GM12878 (cell line): ENCODE data around the gene CCP110. TPM values are rescaled to one million over a fixed set of nuclear protein-coding genes. Genes with fewer than 3 reads are reported as not detected.

ENCODE experiments used
- ATAC-seq: fragments of 200-7000 bp; cut with Tn5 transposase; 3 replicates; pipeline ENCODE4 v1.9.1; 2020; ENCODE audit warnings: mild to moderate bottlenecking, moderate library complexity
- BruUV-seq: library from RNA; stranded (reverse); fragments of 400-500 nt; replicated peaks from 2 replicates; lab custom pipeline; 2021; lab: Mats Ljungman, UMichigan
- CTCF ChIA-PET: fragments of 300-600 bp; sonication (Branson Sonifier 250); formaldehyde crosslinking; extraction: SDS; loops from one replicate; lab custom pipeline; 2021; ENCODE audit warnings: inconsistent platforms; lab: Yijun Ruan, JAX
- POLR2A ChIA-PET: fragments of 350-600 bp; formaldehyde crosslinking; extraction: SDS; loops from one replicate; lab custom pipeline; 2021; ENCODE audit warnings: inconsistent platforms; lab: Charles Lee
- RAD21 ChIA-PET: fragments of 300-600 bp; sonication (Branson Sonifier 250); formaldehyde crosslinking; loops from one replicate; lab custom pipeline; 2023; ENCODE audit warnings: antibody characterized with exemption; ENCODE audit not compliant: unreplicated experiment; lab: Charles Lee
- SMC1A ChIA-PET: fragments of 300-600 bp; sonication (Branson Sonifier 250); formaldehyde crosslinking; loops from one replicate; lab custom pipeline; 2023; ENCODE audit not compliant: unreplicated experiment, uncharacterized antibody; lab: Charles Lee
- DNase-seq: peaks from one replicate; pipeline ENCODE4 v3.0.0-alpha.2; 2011; ENCODE audit warnings: low read depth, low spot score
- FAIRE-seq: peaks from 3 replicates; lab custom pipeline; 2011; peaks lifted over from hg19 to GRCh38; lab: Jason Lieb, UNC
- H2AFZ ChIP-seq: 2 replicates; pipeline ENCODE4 v1.6.0; 2011; ENCODE audit warnings: low read depth, low read length, control low read depth; ENCODE audit not compliant: control insufficient read depth
- H3K27ac ChIP-seq: 2 replicates; pipeline ENCODE4 v1.5.1; 2011; ENCODE audit warnings: control low read depth; ENCODE audit not compliant: control insufficient read depth, insufficient read depth
- H3K27me3 ChIP-seq, 2 experiments: replicated peaks in 1 of 2; 2 replicates each; pipeline versions ENCODE4 v1.6.0 to v1.6.1; 2011; ENCODE audit warnings: low read length in 1 of 2; ENCODE audit not compliant: control insufficient read depth in 2 of 2, insufficient read depth in 2 of 2
- H3K36me3 ChIP-seq, 2 experiments: 2 replicates each; pipeline ENCODE4 v1.5.1; 2011; ENCODE audit warnings: low read length in 1 of 2; ENCODE audit not compliant: control insufficient read depth in 2 of 2, insufficient read depth in 2 of 2
- H3K4me1 ChIP-seq: 2 replicates; pipeline ENCODE4 v1.6.1; 2011; ENCODE audit warnings: mild to moderate bottlenecking, low read length, moderate library complexity, mixed read lengths; ENCODE audit not compliant: control insufficient read depth, insufficient read depth
- H3K4me2 ChIP-seq: 2 replicates; pipeline ENCODE4 v1.6.0; 2011; ENCODE audit warnings: control low read depth; ENCODE audit not compliant: control insufficient read depth, insufficient read depth
- H3K4me3 ChIP-seq: fragments of 200-600 bp; sonication (generic); 2 replicates; pipeline ENCODE4 v1.5.1; 2016
- H3K79me2 ChIP-seq: 2 replicates; pipeline ENCODE4 v1.6.0; 2011; ENCODE audit warnings: low read length; ENCODE audit not compliant: control insufficient read depth, insufficient read depth
- H3K9ac ChIP-seq: 2 replicates; pipeline ENCODE4 v1.8.0; 2011; ENCODE audit warnings: low read length, control low read depth, mixed read lengths; ENCODE audit not compliant: control insufficient read depth, insufficient read depth
- H3K9me3 ChIP-seq: replicated peaks from 3 replicates; pipeline ENCODE4 v1.5.1; 2011; ENCODE audit warnings: mild to moderate bottlenecking, low read length; ENCODE audit not compliant: control insufficient read depth, insufficient read depth
- H4K20me1 ChIP-seq: 2 replicates; pipeline ENCODE4 v1.6.0; 2011; ENCODE audit not compliant: control insufficient read depth, insufficient read depth
- HDAC6 ChIP-seq: fragments of 200-600 bp; sonication (generic); IDR thresholded peaks from one replicate; pipeline ENCODE4 v1.8.0; 2017; ENCODE audit warnings: antibody characterized with exemption; ENCODE audit not compliant: unreplicated experiment
- JUND ChIP-seq: IDR thresholded peaks from 2 replicates; pipeline ENCODE4 v1.6.1; 2012; ENCODE audit warnings: low read depth, mild to moderate bottlenecking, low read length, improper control_type of control experiment, moderate library complexity
- MXI1 ChIP-seq: fragments of 150-350 bp; IDR thresholded peaks from 2 replicates; pipeline ENCODE4 v1.6.1; 2011; ENCODE audit warnings: low read depth, mild to moderate bottlenecking, inconsistent platforms, low read length, improper control_type of control experiment
- POLR2AphosphoS5 ChIP-seq: IDR thresholded peaks from 2 replicates; pipeline ENCODE4 v1.6.1; 2011; ENCODE audit warnings: mild to moderate bottlenecking, low read length, inconsistent platforms
- TBL1XR1 ChIP-seq: IDR thresholded peaks from 2 replicates; pipeline ENCODE4 v1.6.1; 2012; ENCODE audit warnings: low read depth, low read length, improper control_type of control experiment
- WGBS: methylation state at CpG from one replicate; pipeline ENCODE4 v1.1.6; 2016; ENCODE audit warnings: low lambda C conversion rate; ENCODE audit not compliant: insufficient replicate concordance, insufficient coverage; ENCODE audit errors: missing lambda C conversion rate; 5-methylcytosine and 5-hydroxymethylcytosine counted together
- in situ Hi-C: fragments of 300-500 bp; cut with MboI; formaldehyde crosslinking; loops from 9 replicates; pipeline ENCODE4 v1.14.3; 2018; ENCODE audit warnings: mixed read lengths
- intact Hi-C: fragments of 100-400 bp; cut with micrococcal nuclease; formaldehyde crosslinking; loops from one replicate; pipeline ENCODE4 v1.14.2; 2022; ENCODE audit not compliant: unreplicated experiment
- polyA plus RNA-seq, 11 experiments: library from polyadenylated mRNA; depleted of rRNA in 4 of 11; unstranded in 6 of 11; stranded (reverse) in 5 of 11; fragments of >200 nt; fragmentation: Nextera tagmentation in 4 of 11; fragmentation: Illumina TruSeq in 1 of 11; extraction: Ambion mirVana in 4 of 11; extraction: Trizol in 1 of 11; gene quantifications; 1 replicate in 1 of 11; 2 replicates in 10 of 11; pipeline versions ENCODE4 v1.2.1 to v1.2.3, GENCODE V29; 2011 to 2016; ENCODE audit warnings: inconsistent platforms in 2 of 11, missing spikeins in 2 of 11, low read depth in 1 of 11
- total RNA-seq, 4 experiments: library from RNA; depleted of rRNA in 3 of 4; stranded (reverse); fragments of >200 nt in 3 of 4; fragmentation: Illumina TruSeq in 1 of 4; extraction: Trizol in 1 of 4; gene quantifications; 2 replicates each; pipeline versions ENCODE4 v1.2.1 to v1.2.3, GENCODE V29; 2013 to 2021
- TF ChIP-seq, protein P1 (sequence below): fragments of 450-650 bp; IDR thresholded peaks from 2 replicates; pipeline ENCODE4 v1.6.1; 2017; ENCODE audit warnings: mild to moderate bottlenecking
- TF ChIP-seq, protein P2 (sequence below): fragments of 450-650 bp; formaldehyde crosslinking; IDR thresholded peaks from 2 replicates; pipeline ENCODE4 v1.4.0; 2020; ENCODE audit warnings: mild to moderate bottlenecking, moderate library complexity

CCP110 gene
- total and polyA plus RNA-seq, 10 of the 15 experiments (the other 5 are each of a cell fraction or from before 2014, with no cell fraction given), result 6.4 to 38.1 (median 26.7) TPM

DNA sequence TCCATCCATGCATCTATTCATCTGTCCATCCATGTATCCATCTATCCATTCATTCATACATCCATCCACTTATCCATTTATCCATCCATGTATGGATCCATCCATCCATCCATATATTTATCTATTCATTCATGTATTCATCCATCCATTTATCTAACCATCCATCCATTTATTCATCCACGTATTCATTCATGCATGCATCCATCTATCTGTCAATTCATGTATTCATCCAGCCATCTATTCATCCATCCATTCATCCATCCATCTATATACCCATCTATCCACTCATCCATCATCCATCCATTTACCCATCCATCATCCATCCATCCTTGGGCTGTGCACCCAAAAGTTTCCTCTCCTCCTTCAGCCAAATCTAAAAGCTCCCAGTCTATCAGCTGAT is 45.2 kb upstream of the CCP110 start:
- CTCF ChIA-PET, result interaction anchor here (1.4 kb wide), 1 partner anchor 24 kb away, joined by 4 read pairs; no protein-coding TSS in a partner anchor
- FAIRE-seq, result no peak
- no TSS peak for BruUV-seq
- Histone ChIP-seq H3K9me3 (no peaks in the 10 kb centered on the region), H4K20me1 (no peaks in the 10 kb centered on the region), H3K4me3 (no peak overlapping the region), H3K27ac (no peak overlapping the region), H3K36me3 (no peaks in the 10 kb centered on the region), H3K4me1 (no peaks in the 10 kb centered on the region), H3K79me2 (no peaks in the 10 kb centered on the region), H3K27me3 (no peaks in the 10 kb centered on the region), H2AFZ (no peak overlapping the region), H3K9ac (no peak overlapping the region), H3K4me2 (no peak overlapping the region)
- WGBS, result 40% methylated on average over 1 of the region's 1 CpG
- intact Hi-C loops (no loop called here), in situ Hi-C loops (no loop called here)
- DNase-seq, result no peak
- ATAC-seq, result no peak
- SMC1A ChIA-PET, result no interaction called here
- POLR2A ChIA-PET, result no interaction called here
- RAD21 ChIA-PET, result interaction anchor here (0.7 kb wide), 1 partner anchor 8 kb away, joined by 3 read pairs; no protein-coding TSS in a partner anchor
- TF ChIP-seq HDAC6, result no peak
- no peak for TF ChIP-seq MXI1
- no peak for TF ChIP-seq JUND
- TF ChIP-seq, protein P1, sequence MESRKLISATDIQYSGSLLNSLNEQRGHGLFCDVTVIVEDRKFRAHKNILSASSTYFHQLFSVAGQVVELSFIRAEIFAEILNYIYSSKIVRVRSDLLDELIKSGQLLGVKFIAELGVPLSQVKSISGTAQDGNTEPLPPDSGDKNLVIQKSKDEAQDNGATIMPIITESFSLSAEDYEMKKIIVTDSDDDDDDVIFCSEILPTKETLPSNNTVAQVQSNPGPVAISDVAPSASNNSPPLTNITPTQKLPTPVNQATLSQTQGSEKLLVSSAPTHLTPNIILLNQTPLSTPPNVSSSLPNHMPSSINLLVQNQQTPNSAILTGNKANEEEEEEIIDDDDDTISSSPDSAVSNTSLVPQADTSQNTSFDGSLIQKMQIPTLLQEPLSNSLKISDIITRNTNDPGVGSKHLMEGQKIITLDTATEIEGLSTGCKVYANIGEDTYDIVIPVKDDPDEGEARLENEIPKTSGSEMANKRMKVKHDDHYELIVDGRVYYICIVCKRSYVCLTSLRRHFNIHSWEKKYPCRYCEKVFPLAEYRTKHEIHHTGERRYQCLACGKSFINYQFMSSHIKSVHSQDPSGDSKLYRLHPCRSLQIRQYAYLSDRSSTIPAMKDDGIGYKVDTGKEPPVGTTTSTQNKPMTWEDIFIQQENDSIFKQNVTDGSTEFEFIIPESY, result no peak
- TF ChIP-seq TBL1XR1, result no peak
- TF ChIP-seq, protein P2, sequence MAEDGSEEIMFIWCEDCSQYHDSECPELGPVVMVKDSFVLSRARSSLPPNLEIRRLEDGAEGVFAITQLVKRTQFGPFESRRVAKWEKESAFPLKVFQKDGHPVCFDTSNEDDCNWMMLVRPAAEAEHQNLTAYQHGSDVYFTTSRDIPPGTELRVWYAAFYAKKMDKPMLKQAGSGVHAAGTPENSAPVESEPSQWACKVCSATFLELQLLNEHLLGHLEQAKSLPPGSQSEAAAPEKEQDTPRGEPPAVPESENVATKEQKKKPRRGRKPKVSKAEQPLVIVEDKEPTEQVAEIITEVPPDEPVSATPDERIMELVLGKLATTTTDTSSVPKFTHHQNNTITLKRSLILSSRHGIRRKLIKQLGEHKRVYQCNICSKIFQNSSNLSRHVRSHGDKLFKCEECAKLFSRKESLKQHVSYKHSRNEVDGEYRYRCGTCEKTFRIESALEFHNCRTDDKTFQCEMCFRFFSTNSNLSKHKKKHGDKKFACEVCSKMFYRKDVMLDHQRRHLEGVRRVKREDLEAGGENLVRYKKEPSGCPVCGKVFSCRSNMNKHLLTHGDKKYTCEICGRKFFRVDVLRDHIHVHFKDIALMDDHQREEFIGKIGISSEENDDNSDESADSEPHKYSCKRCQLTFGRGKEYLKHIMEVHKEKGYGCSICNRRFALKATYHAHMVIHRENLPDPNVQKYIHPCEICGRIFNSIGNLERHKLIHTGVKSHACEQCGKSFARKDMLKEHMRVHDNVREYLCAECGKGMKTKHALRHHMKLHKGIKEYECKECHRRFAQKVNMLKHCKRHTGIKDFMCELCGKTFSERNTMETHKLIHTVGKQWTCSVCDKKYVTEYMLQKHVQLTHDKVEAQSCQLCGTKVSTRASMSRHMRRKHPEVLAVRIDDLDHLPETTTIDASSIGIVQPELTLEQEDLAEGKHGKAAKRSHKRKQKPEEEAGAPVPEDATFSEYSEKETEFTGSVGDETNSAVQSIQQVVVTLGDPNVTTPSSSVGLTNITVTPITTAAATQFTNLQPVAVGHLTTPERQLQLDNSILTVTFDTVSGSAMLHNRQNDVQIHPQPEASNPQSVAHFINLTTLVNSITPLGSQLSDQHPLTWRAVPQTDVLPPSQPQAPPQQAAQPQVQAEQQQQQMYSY, result no peak
- TF ChIP-seq POLR2AphosphoS5, result no peak
